H1 (cell line): Measurements from ENCODE around the gene MBD3L4.

Source experiments
- CTCF ChIP-seq, 3 experiments: IDR thresholded peaks; 1 replicate in 2 of 3; 2 replicates in 1 of 3; pipeline versions ENCODE4 v1.5.1 to v1.6.1; 2011; ENCODE audit warnings: low read length in 3 of 3, mild to moderate bottlenecking in 3 of 3, inconsistent platforms in 2 of 3, low read depth in 1 of 3, moderate library complexity in 1 of 3; ENCODE audit not compliant: insufficient read depth in 1 of 3; ENCODE audit errors: control extremely low read depth in 1 of 3
- JUN ChIP-seq: IDR thresholded peaks from 2 replicates; pipeline ENCODE4 v1.6.1; 2011; ENCODE audit warnings: low read depth, mild to moderate bottlenecking, improper control_type of control experiment, low read length

DNA sequence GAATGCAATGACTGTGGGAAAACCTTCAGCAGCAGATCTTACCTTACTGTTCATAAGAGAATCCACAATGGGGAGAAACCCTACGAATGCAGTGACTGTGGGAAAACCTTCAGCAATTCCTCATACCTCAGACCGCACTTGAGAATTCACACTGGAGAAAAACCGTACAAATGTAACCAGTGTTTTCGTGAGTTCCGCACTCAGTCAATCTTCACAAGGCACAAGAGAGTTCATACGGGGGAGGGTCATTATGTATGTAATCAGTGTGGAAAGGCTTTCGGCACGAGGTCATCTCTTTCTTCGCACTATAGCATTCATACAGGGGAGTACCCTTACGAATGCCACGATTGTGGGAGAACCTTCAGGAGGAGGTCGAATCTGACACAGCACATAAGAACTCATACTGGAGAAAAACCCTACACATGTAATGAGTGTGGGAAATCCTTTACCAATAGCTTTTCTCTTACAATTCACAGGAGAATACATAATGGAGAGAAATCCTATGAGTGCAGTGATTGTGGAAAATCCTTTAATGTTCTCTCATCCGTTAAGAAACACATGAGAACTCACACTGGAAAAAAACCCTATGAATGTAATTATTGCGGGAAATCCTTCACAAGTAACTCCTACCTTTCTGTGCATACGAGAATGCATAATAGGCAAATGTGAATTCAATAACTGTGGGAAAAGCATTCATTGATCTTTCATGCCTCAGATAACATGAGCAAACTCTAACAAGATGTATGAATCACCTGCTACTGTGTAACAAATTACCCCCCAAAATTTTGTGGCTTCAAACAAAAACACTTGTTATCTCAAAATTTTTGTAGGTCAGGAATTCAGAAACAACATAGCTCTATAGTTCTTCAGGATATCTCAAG, 43.3 kb upstream of the MBD3L4 start:
- TF ChIP-seq JUN = no peak
- TF ChIP-seq CTCF (IDR thresholded peaks at IDR 0.05; ENCODE audit: control extremely low read depth in 1 of 3, insufficient read depth in 1 of 3, low read depth in 1 of 3, low read length in 3 of 3) = no peak
